ENCODE results near the gene LHFPL6. TPM values are rescaled to one million over a fixed set of nuclear protein-coding genes. Genes with fewer than 3 reads are reported as not detected.

LHFPL6 gene
- total RNA-seq, 1 experiment from 2014 or later, result 25.7 TPM

DNA sequence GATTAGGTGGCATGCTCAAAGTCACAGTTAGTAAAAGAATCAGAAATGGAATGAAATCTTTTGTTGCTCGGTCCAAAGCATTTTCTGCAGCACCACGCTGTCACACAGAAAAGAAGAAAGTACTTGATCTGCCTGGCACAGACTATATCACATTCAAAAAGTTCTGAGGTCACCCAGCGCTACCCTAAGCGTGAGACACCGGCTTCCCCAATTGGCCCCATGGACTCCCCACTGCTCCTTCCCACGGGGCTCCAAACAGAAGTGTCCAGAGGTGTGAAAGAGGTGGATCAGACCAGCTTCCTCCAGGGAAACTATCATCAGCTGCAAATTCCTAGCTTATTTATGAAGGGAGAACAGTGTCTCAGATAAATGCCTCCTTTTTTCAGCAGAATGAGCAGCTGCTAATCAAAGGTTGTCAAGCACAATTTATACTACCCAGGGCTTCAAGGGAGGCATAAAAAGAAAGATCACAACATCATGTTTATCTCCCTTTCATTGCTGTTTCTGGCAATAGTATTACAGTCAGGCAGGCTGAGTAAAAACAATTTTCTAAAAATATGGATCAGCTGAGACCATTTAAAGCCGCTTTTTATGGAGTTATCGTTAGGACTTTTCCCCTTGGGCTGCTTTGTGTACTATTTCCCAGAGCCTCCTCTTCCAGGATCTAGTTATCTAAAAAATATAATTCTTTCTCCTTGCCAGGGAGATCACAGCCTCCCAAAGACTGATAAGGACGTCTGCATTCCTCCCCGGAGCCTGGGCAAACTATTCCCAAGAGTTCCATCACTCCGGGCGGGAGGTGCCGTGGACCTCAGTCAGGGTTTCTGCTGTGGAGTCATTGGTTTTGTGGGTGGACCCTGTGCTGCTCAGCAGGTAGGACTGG, 208.0 kb downstream of the LHFPL6 start:
- CTCF ChIA-PET, result no interaction called here
- DNase-seq (ENCODE audit: low read depth, low spot score) (no peak), ATAC-seq (no peak)
- Histone ChIP-seq H3K27me3 (ENCODE audit: control insufficient read depth, insufficient read depth, low read length) (no peaks in the 10 kb centered on the region), H3K4me3 (ENCODE audit: low read depth in 2 of 2, low read length in 2 of 2) (no peak overlapping the region), H3K36me3 (ENCODE audit: control insufficient read depth, insufficient read depth, low read length) (no peaks in the 10 kb centered on the region), H3K9me3 (ENCODE audit: control insufficient read depth, insufficient read depth, low read depth, low read length) (no peaks in the 10 kb centered on the region), H3K4me1 (ENCODE audit: control insufficient read depth, insufficient read depth, low read length) (no peaks in the 10 kb centered on the region), H3K27ac (ENCODE audit: low read length) (no peak overlapping the region)
- BruUV-seq (replicated peaks), result no TSS peak
- TF ChIP-seq TCF7L2 (IDR thresholded peaks at IDR 0.05; ENCODE audit: low read depth, low read length), result no peak
- TF ChIP-seq REST (IDR thresholded peaks at IDR 0.05; ENCODE audit: insufficient read depth in 1 of 2, low read depth in 2 of 2, low read length in 1 of 2), result no peak
- TF ChIP-seq POLR2AphosphoS5 (IDR thresholded peaks at IDR 0.05; ENCODE audit: low read depth, low read length), result no peak
- no peak for TF ChIP-seq CTCF (IDR thresholded peaks at IDR 0.05)
- intact Hi-C loops (cut with micrococcal nuclease; ENCODE audit: unreplicated experiment) (no loop called here), in situ Hi-C loops (cut with HindIII; ENCODE audit: low pct_unique_long_range_greater_than_20kb, low sequenced_read_pairs) (no loop called here)
- POLR2A ChIA-PET, result no interaction called here

DNA sequence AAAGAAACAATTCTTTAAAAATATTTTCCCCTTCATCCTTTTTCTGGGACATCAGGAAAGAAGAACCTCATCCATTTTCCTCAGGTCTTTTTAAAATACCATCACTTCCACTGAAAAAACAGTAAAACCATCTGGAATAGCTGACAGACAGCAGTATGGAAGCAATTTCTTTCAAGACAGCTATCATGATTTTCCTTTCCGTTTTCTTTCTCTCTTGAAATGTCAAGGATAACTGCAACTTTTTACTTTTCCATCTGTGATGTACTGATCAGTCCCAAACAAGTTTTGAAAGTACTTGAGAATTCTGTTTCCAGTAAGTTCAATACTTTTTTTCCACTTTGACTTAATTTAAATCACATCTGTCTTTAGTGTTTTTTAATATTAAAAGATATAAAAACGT, 211.2 kb downstream of the LHFPL6 start:
- Histone ChIP-seq H3K27me3 (ENCODE audit: control insufficient read depth, insufficient read depth, low read length) (no peaks in the 10 kb centered on the region), H3K9me3 (ENCODE audit: control insufficient read depth, insufficient read depth, low read depth, low read length) (no peaks in the 10 kb centered on the region), H3K4me1 (ENCODE audit: control insufficient read depth, insufficient read depth, low read length) (no peaks in the 10 kb centered on the region), H3K36me3 (ENCODE audit: control insufficient read depth, insufficient read depth, low read length) (no peaks in the 10 kb centered on the region), H3K4me3 (ENCODE audit: low read depth in 2 of 2, low read length in 2 of 2) (no peak overlapping the region), H3K27ac (ENCODE audit: low read length) (no peak overlapping the region)
- TF ChIP-seq TCF7L2 (IDR thresholded peaks at IDR 0.05; ENCODE audit: low read depth, low read length) (no peak), CTCF (IDR thresholded peaks at IDR 0.05) (no peak), SIN3A (IDR thresholded peaks at IDR 0.05; ENCODE audit: borderline replicate concordance, insufficient read depth, low read depth, low read length) (no peak), REST (IDR thresholded peaks at IDR 0.05; ENCODE audit: insufficient read depth in 1 of 2, low read depth in 2 of 2, low read length in 1 of 2) (no peak), POLR2AphosphoS5 (IDR thresholded peaks at IDR 0.05; ENCODE audit: low read depth, low read length) (no peak)
- ChIA-PET CTCF (no interaction called here), POLR2A (no interaction called here)
- no peak for DNase-seq (ENCODE audit: low read depth, low spot score)
- no peak for ATAC-seq
- in situ Hi-C loops (cut with HindIII; ENCODE audit: low pct_unique_long_range_greater_than_20kb, low sequenced_read_pairs), result no loop called here
- no TSS peak for BruUV-seq (replicated peaks)
- intact Hi-C loops (cut with micrococcal nuclease; ENCODE audit: unreplicated experiment), result no loop called here

Measured in Panc1 (cell line).